Measurements from ENCODE around the gene PIK3R1.

The PIK3R1 gene

DNA sequence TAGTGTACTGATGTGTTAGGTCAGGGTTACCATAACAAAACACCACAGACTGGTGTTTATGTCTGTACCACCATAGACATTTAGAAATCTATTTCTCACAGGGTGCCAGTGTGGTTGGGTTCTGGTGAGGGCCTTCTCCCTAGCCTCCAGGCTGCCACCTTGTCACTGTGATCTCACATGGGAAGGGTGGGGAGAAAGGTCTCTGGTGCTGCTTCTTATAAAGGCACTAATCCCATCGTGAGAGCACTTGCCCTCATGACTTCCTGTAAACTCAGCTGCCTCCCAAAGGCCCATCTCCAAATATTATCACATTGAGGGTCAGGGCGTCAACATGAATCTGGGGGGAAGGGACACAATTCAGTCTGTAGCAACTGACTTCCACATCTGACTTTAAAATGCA, 49.8 kb downstream of the PIK3R1 start:
- DNase-seq (ENCODE audit: extremely low read depth, low read depth), result no peak

DNA sequence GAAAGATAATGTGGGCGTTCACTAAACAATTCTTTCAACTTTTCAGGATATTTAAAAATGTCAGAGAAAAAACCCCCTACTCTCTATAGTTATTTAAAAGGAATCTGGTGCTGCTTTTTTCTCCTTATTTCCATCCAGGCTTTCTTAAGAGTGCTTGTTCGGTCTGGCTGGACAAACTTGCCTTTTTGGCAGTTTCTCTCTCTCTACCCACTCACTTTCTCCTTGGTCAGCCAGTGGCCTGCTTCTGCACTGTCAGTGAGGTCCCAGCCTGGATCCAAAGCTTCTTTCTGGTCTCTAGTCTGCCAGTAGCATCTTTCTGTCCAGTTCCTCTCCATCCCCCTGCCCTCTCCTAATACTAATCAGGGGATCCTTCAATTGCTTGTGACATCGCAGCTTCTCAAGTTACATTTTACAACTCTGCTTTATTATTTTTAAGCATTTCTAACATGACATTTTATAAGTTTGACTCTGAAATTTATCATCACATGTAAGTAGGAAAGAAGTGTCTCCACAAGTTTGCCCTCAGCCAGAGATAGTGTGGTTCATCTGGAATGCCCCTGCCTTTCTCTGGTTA, 50.4 kb downstream of the PIK3R1 start:
- H3K4me3 ChIP-seq (replicated peaks; ENCODE audit: low read depth, low read length), result no peak overlapping the region
- TF ChIP-seq, protein P1, sequence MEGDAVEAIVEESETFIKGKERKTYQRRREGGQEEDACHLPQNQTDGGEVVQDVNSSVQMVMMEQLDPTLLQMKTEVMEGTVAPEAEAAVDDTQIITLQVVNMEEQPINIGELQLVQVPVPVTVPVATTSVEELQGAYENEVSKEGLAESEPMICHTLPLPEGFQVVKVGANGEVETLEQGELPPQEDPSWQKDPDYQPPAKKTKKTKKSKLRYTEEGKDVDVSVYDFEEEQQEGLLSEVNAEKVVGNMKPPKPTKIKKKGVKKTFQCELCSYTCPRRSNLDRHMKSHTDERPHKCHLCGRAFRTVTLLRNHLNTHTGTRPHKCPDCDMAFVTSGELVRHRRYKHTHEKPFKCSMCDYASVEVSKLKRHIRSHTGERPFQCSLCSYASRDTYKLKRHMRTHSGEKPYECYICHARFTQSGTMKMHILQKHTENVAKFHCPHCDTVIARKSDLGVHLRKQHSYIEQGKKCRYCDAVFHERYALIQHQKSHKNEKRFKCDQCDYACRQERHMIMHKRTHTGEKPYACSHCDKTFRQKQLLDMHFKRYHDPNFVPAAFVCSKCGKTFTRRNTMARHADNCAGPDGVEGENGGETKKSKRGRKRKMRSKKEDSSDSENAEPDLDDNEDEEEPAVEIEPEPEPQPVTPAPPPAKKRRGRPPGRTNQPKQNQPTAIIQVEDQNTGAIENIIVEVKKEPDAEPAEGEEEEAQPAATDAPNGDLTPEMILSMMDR (IDR thresholded peaks at IDR 0.05; ENCODE audit: low read depth, low read length, missing control alignments), result no peak
- DNase-seq (ENCODE audit: extremely low read depth, low read depth), result no peak

More for the DNA sequence above, 49.8 kb downstream of the PIK3R1 start:
- TF ChIP-seq, protein P1 (IDR thresholded peaks at IDR 0.05; ENCODE audit: low read depth, low read length, missing control alignments), result no peak
- H3K4me3 ChIP-seq (replicated peaks; ENCODE audit: low read depth, low read length), result no peak overlapping the region

DNA sequence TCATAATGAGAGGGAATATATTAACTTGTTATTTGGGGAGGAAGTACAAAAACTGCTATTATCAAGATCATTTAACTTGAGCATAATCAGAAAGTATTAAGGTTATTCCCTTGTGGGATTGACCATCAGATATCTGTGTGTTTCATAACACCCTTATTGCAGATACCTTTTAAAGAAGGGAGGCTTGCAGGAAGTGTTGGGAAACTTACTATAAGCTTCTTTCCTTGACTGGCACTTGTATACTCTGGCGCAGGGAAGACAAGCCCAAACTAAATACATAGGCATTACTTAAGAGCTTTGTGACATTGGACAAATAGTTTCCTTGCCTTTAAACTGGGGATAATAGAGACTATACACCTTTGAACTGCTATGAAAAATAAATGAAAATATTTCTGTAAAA, 50.9 kb downstream of the PIK3R1 start:
- DNase-seq (ENCODE audit: extremely low read depth, low read depth), result no peak
- H3K4me3 ChIP-seq (replicated peaks; ENCODE audit: low read depth, low read length), result no peak overlapping the region
- TF ChIP-seq, protein P1 (IDR thresholded peaks at IDR 0.05; ENCODE audit: low read depth, low read length, missing control alignments), result no peak

DNA sequence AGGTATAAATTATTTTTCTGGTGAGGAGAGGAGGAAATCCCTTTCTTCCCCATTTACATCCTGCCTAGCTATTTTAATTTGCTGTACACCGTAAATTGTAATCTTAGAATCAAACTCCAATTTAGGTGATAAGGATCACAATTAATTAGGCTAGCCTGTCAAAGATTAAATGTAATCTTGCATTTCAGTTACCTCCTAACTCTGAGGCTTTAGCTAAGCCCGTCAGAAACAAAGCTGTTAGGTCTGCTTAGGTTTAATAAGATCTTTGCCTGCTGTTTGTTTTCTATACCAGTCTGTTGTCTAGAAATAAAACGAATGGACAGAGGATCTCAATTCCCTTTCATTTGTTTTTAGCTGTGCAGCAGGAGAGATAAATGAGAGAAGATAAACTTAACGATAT, 51.5 kb downstream of the PIK3R1 start:
- H3K4me3 ChIP-seq (replicated peaks; ENCODE audit: low read depth, low read length), result no peak overlapping the region
- no peak for DNase-seq (ENCODE audit: extremely low read depth, low read depth)
- TF ChIP-seq, protein P1 (IDR thresholded peaks at IDR 0.05; ENCODE audit: low read depth, low read length, missing control alignments), result no peak

DNA sequence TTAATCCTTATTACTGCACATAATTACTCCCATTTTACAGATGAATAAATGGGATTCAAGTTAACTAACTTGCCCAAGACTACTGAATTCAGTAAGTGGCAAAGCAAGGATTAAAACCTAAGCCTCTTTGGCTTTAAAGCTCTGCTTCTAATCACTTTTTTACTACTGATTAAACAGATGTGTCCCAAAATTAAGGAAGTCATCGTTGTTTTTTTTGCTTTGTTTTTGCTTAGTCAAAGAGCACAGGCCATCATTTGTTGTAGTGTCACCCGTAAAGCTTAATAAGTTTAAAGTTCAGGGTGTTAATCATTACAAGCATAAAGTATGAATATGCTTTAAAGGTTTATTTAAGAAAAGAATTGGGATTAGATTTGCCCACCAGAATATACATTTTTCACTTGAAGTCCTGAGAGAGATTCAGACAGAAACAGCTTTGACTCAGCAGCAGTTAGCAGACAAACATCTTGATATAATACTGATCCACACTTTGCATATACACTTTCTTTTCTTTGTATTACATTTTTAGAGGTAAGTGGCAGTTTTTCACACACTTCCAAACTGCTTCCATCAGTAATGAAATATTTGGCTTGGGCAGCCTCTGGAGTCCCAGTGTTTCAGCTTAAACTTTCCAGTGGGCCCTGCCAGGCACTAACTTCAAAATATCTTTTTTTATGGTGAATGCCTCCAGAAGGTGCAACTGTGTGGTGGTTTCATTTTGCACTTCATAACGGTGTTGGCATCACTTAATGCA, 52.7 kb downstream of the PIK3R1 start:
- no peak overlapping the region for H3K4me3 ChIP-seq (replicated peaks; ENCODE audit: low read depth, low read length)
- no peak for DNase-seq (ENCODE audit: extremely low read depth, low read depth)
- TF ChIP-seq, protein P1 (IDR thresholded peaks at IDR 0.05; ENCODE audit: low read depth, low read length, missing control alignments), result no peak

DNA sequence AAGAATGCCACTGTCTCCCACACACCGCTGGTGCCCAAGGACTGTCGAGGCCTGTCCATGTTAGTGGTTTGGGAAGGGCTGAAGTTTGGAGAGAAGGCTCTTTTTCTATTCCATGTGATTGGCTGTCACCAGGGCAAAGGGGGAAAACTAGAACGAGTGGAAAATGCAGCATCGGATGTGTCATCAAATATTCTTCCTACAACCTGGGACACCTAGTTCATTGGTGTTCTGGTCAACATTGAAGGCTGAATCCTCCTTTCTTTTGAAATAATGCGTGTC, 53.2 kb downstream of the PIK3R1 start:
- TF ChIP-seq, protein P1 (IDR thresholded peaks at IDR 0.05; ENCODE audit: low read depth, low read length, missing control alignments), result no peak
- no peak overlapping the region for H3K4me3 ChIP-seq (replicated peaks; ENCODE audit: low read depth, low read length)

More for the DNA sequence above, 53.2 kb downstream of the PIK3R1 start:
- no peak for DNase-seq (ENCODE audit: extremely low read depth, low read depth)
